ENCODE data around the gene USP6NL.

DNA sequence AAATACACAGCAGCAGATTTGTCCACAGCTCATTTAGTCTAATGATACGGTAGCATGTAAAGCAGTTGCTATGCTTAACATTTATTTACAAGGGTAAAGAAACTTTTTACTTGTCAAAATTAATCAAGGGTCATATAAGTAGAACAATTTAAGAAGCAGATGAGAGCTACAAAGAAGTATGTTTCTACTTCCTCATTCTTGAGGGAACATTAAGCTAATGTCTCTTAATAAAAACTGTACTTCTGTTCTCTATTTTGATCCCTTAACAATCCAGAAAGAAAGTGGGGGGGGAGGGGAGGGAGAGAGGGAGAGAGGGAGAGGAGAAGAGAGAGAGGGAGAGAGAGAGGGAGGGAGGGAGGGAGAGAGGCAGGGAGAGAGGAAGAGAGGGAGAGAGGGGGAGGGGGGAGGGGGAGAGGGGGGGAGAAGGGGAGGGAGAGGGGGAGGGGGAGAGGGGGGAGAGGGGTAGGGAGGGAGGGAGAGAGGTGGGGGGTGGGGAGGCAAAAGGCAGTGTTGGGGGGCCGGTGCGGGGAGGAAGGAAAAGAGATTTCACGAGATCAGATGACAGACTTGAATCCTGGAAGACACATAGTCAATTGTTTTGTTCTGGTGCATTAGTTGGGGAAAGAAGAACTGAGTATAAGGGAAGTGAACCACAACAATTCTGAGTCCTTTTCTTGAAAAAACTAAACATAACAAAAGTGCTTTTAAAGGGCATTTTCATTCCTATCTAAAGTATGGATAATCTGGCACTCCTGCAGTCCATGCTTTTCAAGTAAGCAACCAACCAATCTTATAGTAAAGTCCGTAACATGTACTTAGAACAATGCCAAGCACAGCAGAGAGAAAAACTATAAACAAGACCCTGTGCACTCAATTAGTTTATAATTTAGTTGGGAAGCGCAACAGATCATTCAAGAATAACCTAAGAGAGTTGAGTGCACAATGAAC, 128.0 kb downstream of the USP6NL start:
- TF ChIP-seq EP300 (IDR thresholded peaks at IDR 0.05; ENCODE audit: borderline replicate concordance in 1 of 2, low read depth in 1 of 2, low read length in 1 of 2), result no peak
- TF ChIP-seq YY1 (IDR thresholded peaks at IDR 0.05; ENCODE audit: low read depth), result no peak
- TF ChIP-seq REST (IDR thresholded peaks at IDR 0.05; ENCODE audit: low read depth, low read length), result no peak
- no peak for TF ChIP-seq CTCF (IDR thresholded peaks at IDR 0.05)
- TF ChIP-seq MXI1 (IDR thresholded peaks at IDR 0.05; ENCODE audit: low read depth, low read length), result no peak
- TF ChIP-seq TCF12 (IDR thresholded peaks at IDR 0.05), result no peak
- no peak for TF ChIP-seq TAF1 (IDR thresholded peaks at IDR 0.05; ENCODE audit: borderline replicate concordance, low read depth, low read length)
- TF ChIP-seq NFIC (IDR thresholded peaks at IDR 0.05; ENCODE audit: borderline replicate concordance), result no peak
- TF ChIP-seq, protein P1, sequence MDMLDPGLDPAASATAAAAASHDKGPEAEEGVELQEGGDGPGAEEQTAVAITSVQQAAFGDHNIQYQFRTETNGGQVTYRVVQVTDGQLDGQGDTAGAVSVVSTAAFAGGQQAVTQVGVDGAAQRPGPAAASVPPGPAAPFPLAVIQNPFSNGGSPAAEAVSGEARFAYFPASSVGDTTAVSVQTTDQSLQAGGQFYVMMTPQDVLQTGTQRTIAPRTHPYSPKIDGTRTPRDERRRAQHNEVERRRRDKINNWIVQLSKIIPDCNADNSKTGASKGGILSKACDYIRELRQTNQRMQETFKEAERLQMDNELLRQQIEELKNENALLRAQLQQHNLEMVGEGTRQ (IDR thresholded peaks at IDR 0.05; ENCODE audit: borderline replicate concordance, low read depth, low read length), result no peak
- TF ChIP-seq POLR2AphosphoS5 (IDR thresholded peaks at IDR 0.05; ENCODE audit: low read depth, low read length), result no peak
